GM12878 (cell line): ENCODE results near the gene SLC9A7. TPM values are rescaled to one million over a fixed set of nuclear protein-coding genes. Genes with fewer than 3 reads are reported as not detected.

Experiments used
- ATAC-seq: fragments of 200-7000 bp; cut with Tn5 transposase; 3 replicates; pipeline ENCODE4 v1.9.1; 2020; ENCODE audit warnings: mild to moderate bottlenecking, moderate library complexity
- BruUV-seq: library from RNA; stranded (reverse); fragments of 400-500 nt; replicated peaks from 2 replicates; lab custom pipeline; 2021; lab: Mats Ljungman, UMichigan
- CTCF ChIA-PET: fragments of 300-600 bp; sonication (Branson Sonifier 250); formaldehyde crosslinking; extraction: SDS; loops from one replicate; lab custom pipeline; 2021; ENCODE audit warnings: inconsistent platforms; lab: Yijun Ruan, JAX
- POLR2A ChIA-PET: fragments of 350-600 bp; formaldehyde crosslinking; extraction: SDS; loops from one replicate; lab custom pipeline; 2021; ENCODE audit warnings: inconsistent platforms; lab: Charles Lee
- RAD21 ChIA-PET: fragments of 300-600 bp; sonication (Branson Sonifier 250); formaldehyde crosslinking; loops from one replicate; lab custom pipeline; 2023; ENCODE audit warnings: antibody characterized with exemption; ENCODE audit not compliant: unreplicated experiment; lab: Charles Lee
- SMC1A ChIA-PET: fragments of 300-600 bp; sonication (Branson Sonifier 250); formaldehyde crosslinking; loops from one replicate; lab custom pipeline; 2023; ENCODE audit not compliant: unreplicated experiment, uncharacterized antibody; lab: Charles Lee
- DNase-seq: peaks from one replicate; pipeline ENCODE4 v3.0.0-alpha.2; 2011; ENCODE audit warnings: low read depth, low spot score
- FAIRE-seq: peaks from 3 replicates; lab custom pipeline; 2011; peaks lifted over from hg19 to GRCh38; lab: Jason Lieb, UNC
- H2AFZ ChIP-seq: 2 replicates; pipeline ENCODE4 v1.6.0; 2011; ENCODE audit warnings: low read depth, low read length, control low read depth; ENCODE audit not compliant: control insufficient read depth
- H3K27ac ChIP-seq: 2 replicates; pipeline ENCODE4 v1.5.1; 2011; ENCODE audit warnings: control low read depth; ENCODE audit not compliant: control insufficient read depth, insufficient read depth
- H3K27me3 ChIP-seq, 2 experiments: replicated peaks in 1 of 2; 2 replicates each; pipeline versions ENCODE4 v1.6.0 to v1.6.1; 2011; ENCODE audit warnings: low read length in 1 of 2; ENCODE audit not compliant: control insufficient read depth in 2 of 2, insufficient read depth in 2 of 2
- H3K36me3 ChIP-seq, 2 experiments: 2 replicates each; pipeline ENCODE4 v1.5.1; 2011; ENCODE audit warnings: low read length in 1 of 2; ENCODE audit not compliant: control insufficient read depth in 2 of 2, insufficient read depth in 2 of 2
- H3K4me1 ChIP-seq: 2 replicates; pipeline ENCODE4 v1.6.1; 2011; ENCODE audit warnings: mild to moderate bottlenecking, low read length, moderate library complexity, mixed read lengths; ENCODE audit not compliant: control insufficient read depth, insufficient read depth
- H3K4me2 ChIP-seq: 2 replicates; pipeline ENCODE4 v1.6.0; 2011; ENCODE audit warnings: control low read depth; ENCODE audit not compliant: control insufficient read depth, insufficient read depth
- H3K4me3 ChIP-seq: fragments of 200-600 bp; sonication (generic); 2 replicates; pipeline ENCODE4 v1.5.1; 2016
- H3K79me2 ChIP-seq: 2 replicates; pipeline ENCODE4 v1.6.0; 2011; ENCODE audit warnings: low read length; ENCODE audit not compliant: control insufficient read depth, insufficient read depth
- H3K9ac ChIP-seq: 2 replicates; pipeline ENCODE4 v1.8.0; 2011; ENCODE audit warnings: low read length, control low read depth, mixed read lengths; ENCODE audit not compliant: control insufficient read depth, insufficient read depth
- H3K9me3 ChIP-seq: replicated peaks from 3 replicates; pipeline ENCODE4 v1.5.1; 2011; ENCODE audit warnings: mild to moderate bottlenecking, low read length; ENCODE audit not compliant: control insufficient read depth, insufficient read depth
- H4K20me1 ChIP-seq: 2 replicates; pipeline ENCODE4 v1.6.0; 2011; ENCODE audit not compliant: control insufficient read depth, insufficient read depth
- ATF7 ChIP-seq: fragments of 450-650 bp; IDR thresholded peaks from 2 replicates; pipeline ENCODE4 v1.6.1; 2016; ENCODE audit warnings: low read depth, mild to moderate bottlenecking
- BHLHE40 ChIP-seq, 2 experiments: fragments of 450-650 bp in 1 of 2; IDR thresholded peaks; 2 replicates each; pipeline ENCODE4 v1.6.1; 2011 to 2017; ENCODE audit warnings: low read depth in 2 of 2, borderline replicate concordance in 1 of 2, improper control_type of control experiment in 1 of 2, low read length in 1 of 2, mild to moderate bottlenecking in 1 of 2
- HDAC6 ChIP-seq: fragments of 200-600 bp; sonication (generic); IDR thresholded peaks from one replicate; pipeline ENCODE4 v1.8.0; 2017; ENCODE audit warnings: antibody characterized with exemption; ENCODE audit not compliant: unreplicated experiment
- IKZF1 ChIP-seq: fragments of 450-650 bp; conservative IDR thresholded peaks from 2 replicates; pipeline ENCODE4 v1.6.1; 2017; ENCODE audit warnings: antibody characterized with exemption, mild to moderate bottlenecking
- JUNB ChIP-seq: IDR thresholded peaks from 2 replicates; pipeline ENCODE4 v1.6.1; 2016; ENCODE audit warnings: antibody characterized with exemption, mild to moderate bottlenecking
- JUND ChIP-seq: IDR thresholded peaks from 2 replicates; pipeline ENCODE4 v1.6.1; 2012; ENCODE audit warnings: low read depth, mild to moderate bottlenecking, low read length, improper control_type of control experiment, moderate library complexity
- MEF2A ChIP-seq: IDR thresholded peaks from 2 replicates; pipeline ENCODE4 v1.6.1; 2011; ENCODE audit warnings: low read depth, mild to moderate bottlenecking, low read length, moderate library complexity; ENCODE audit not compliant: insufficient read depth
- NFIC ChIP-seq: IDR thresholded peaks from 2 replicates; pipeline ENCODE4 v1.6.1; 2012; ENCODE audit warnings: low read depth, mild to moderate bottlenecking, inconsistent platforms, low read length, moderate library complexity
- NFXL1 ChIP-seq: fragments of 450-650 bp; IDR thresholded peaks from 2 replicates; pipeline ENCODE4 v1.6.1; 2017; ENCODE audit warnings: antibody characterized with exemption, mild to moderate bottlenecking, borderline replicate concordance
- PAX8 ChIP-seq: fragments of 450-650 bp; IDR thresholded peaks from 2 replicates; pipeline ENCODE4 v1.6.1; 2017; ENCODE audit warnings: mild to moderate bottlenecking, moderate library complexity
- PML ChIP-seq: IDR thresholded peaks from 2 replicates; pipeline ENCODE4 v1.6.1; 2012; ENCODE audit warnings: low read length, inconsistent platforms
- POLR2AphosphoS2 ChIP-seq: IDR thresholded peaks from 2 replicates; pipeline ENCODE4 v1.6.1; 2011; ENCODE audit warnings: low read depth, mild to moderate bottlenecking, low read length, improper control_type of control experiment, moderate library complexity
- RB1 ChIP-seq: fragments of 450-650 bp; formaldehyde crosslinking; IDR thresholded peaks from 2 replicates; pipeline ENCODE4 v1.6.1; 2017; ENCODE audit warnings: mild to moderate bottlenecking, borderline replicate concordance
- RBBP5 ChIP-seq: fragments of 200-600 bp; sonication (generic); conservative IDR thresholded peaks from 2 replicates; pipeline ENCODE4 v1.6.1; 2016
- TCF3 ChIP-seq: IDR thresholded peaks from 2 replicates; pipeline ENCODE4 v1.6.1; 2012; ENCODE audit warnings: low read depth, mild to moderate bottlenecking, low read length, borderline replicate concordance; ENCODE audit not compliant: insufficient read depth
- USF2 ChIP-seq: IDR thresholded peaks from 2 replicates; pipeline ENCODE4 v1.6.1; 2011; ENCODE audit warnings: low read depth, low read length, improper control_type of control experiment, borderline replicate concordance
- ZNF207 ChIP-seq: fragments of 450-650 bp; IDR thresholded peaks from 2 replicates; pipeline ENCODE4 v1.6.1; 2014; ENCODE audit warnings: antibody characterized with exemption, mild to moderate bottlenecking, borderline replicate concordance
- WGBS: methylation state at CpG from one replicate; pipeline ENCODE4 v1.1.6; 2016; ENCODE audit warnings: low lambda C conversion rate; ENCODE audit not compliant: insufficient replicate concordance, insufficient coverage; ENCODE audit errors: missing lambda C conversion rate; 5-methylcytosine and 5-hydroxymethylcytosine counted together
- in situ Hi-C: fragments of 300-500 bp; cut with MboI; formaldehyde crosslinking; loops from 9 replicates; pipeline ENCODE4 v1.14.3; 2018; ENCODE audit warnings: mixed read lengths
- intact Hi-C: fragments of 100-400 bp; cut with micrococcal nuclease; formaldehyde crosslinking; loops from one replicate; pipeline ENCODE4 v1.14.2; 2022; ENCODE audit not compliant: unreplicated experiment
- polyA plus RNA-seq, 11 experiments: library from polyadenylated mRNA; depleted of rRNA in 4 of 11; unstranded in 6 of 11; stranded (reverse) in 5 of 11; fragments of >200 nt; fragmentation: Nextera tagmentation in 4 of 11; fragmentation: Illumina TruSeq in 1 of 11; extraction: Ambion mirVana in 4 of 11; extraction: Trizol in 1 of 11; gene quantifications; 1 replicate in 1 of 11; 2 replicates in 10 of 11; pipeline versions ENCODE4 v1.2.1 to v1.2.3, GENCODE V29; 2011 to 2016; ENCODE audit warnings: inconsistent platforms in 2 of 11, missing spikeins in 2 of 11, low read depth in 1 of 11
- total RNA-seq, 4 experiments: library from RNA; depleted of rRNA in 3 of 4; stranded (reverse); fragments of >200 nt in 3 of 4; fragmentation: Illumina TruSeq in 1 of 4; extraction: Trizol in 1 of 4; gene quantifications; 2 replicates each; pipeline versions ENCODE4 v1.2.1 to v1.2.3, GENCODE V29; 2013 to 2021
- TF ChIP-seq, protein P1 (sequence below): IDR thresholded peaks from 2 replicates; pipeline ENCODE4 v1.6.1; 2012; ENCODE audit warnings: low read depth, low read length, improper control_type of control experiment
- TF ChIP-seq, protein P2 (sequence below): fragments of 450-650 bp; IDR thresholded peaks from 2 replicates; pipeline ENCODE4 v1.6.1; 2017; ENCODE audit warnings: low read depth, mild to moderate bottlenecking, moderate library complexity
- TF ChIP-seq, protein P3 (sequence below): fragments of 450-650 bp; IDR thresholded peaks from 2 replicates; pipeline ENCODE4 v1.6.1; 2017; ENCODE audit warnings: mild to moderate bottlenecking, low read depth, inconsistent platforms; ENCODE audit not compliant: poor library complexity, severe bottlenecking

Gene SLC9A7
- total and polyA plus RNA-seq, 10 of the 15 experiments (the other 5 are each of a cell fraction or from before 2014, with no cell fraction given): 5.0 to 62.8 (median 30.5) TPM

DNA sequence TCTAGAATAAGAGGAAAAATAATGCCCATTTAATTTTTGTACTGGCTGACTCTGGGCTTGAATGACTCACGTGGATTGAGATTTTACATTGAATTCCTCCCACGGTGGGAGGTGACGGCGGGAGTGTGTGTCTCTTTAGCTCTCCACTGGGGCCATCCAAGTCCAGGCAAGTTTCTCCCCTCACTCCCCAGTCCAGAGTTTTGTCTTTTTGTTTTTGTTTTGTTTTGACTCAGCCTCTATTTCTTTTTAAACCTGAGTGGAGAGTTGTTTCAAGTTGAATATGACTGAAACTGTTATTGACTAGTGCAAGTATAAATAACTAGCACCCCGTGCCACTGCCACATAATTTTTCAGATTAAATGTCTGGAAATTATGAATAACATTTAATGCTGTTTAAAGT lies 171.8 kb downstream of the SLC9A7 start:
- Histone ChIP-seq H3K36me3 (no peaks in the 10 kb centered on the region; a peak in 1 of 4 replicates), H3K9me3 (no peaks in the 10 kb centered on the region; the same call in 2 of the 3 replicates), H3K27me3 (no peaks in the 10 kb centered on the region), H3K4me1 (peaks cover 21% of the 10 kb centered on the region), H3K27ac (peak overlapping the region; percentile 43; the same call in 1 of the 2 replicates), H4K20me1 (no peaks in the 10 kb centered on the region; the same call in 1 of the 2 replicates), H3K4me3 (no peak overlapping the region), H3K9ac (no peak overlapping the region), H3K4me2 (peak overlapping the region; percentile 62; the same call in 1 of the 2 replicates), H2AFZ (no peak overlapping the region), H3K79me2 (peaks cover 15% of the 10 kb centered on the region)
- intact Hi-C loops: no loop called here
- FAIRE-seq: peak; percentile 23
- ATAC-seq: peak; percentile 86
- RAD21 ChIA-PET: interaction anchor here (0.8 to 3.6 kb wide), 10 partner anchors 10 to 207 kb away, joined by 3 to 22 read pairs (median 5); no protein-coding TSS in a partner anchor
- POLR2A ChIA-PET: interaction anchor here (1.1 to 2.1 kb wide), 5 partner anchors 11 to 49 kb away, joined by 3 to 8 read pairs (median 4); no protein-coding TSS in a partner anchor
- SMC1A ChIA-PET: interaction anchor here (0.7 to 3.2 kb wide), 11 partner anchors 8 to 96 kb away, joined by 3 to 16 read pairs (median 8); no protein-coding TSS in a partner anchor
- under 1% methylated on average over 5 of the region's 5 CpGs for WGBS
- BruUV-seq: no TSS peak
- DNase-seq: peak; percentile 55
- in situ Hi-C loops: no loop called here
- CTCF ChIA-PET: interaction anchor here (1.1 to 3.4 kb wide), 4 partner anchors 10 to 106 kb away, joined by 4 to 19 read pairs (median 8); no protein-coding TSS in a partner anchor
- TF ChIP-seq, protein P1, sequence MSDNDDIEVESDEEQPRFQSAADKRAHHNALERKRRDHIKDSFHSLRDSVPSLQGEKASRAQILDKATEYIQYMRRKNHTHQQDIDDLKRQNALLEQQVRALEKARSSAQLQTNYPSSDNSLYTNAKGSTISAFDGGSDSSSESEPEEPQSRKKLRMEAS: no peak
- TF ChIP-seq NFXL1: no peak
- TF ChIP-seq RBBP5: no peak
- peak; percentile 32; the same call in 1 of the 2 replicates for TF ChIP-seq IKZF1
- TF ChIP-seq PML: no peak; the same call in 1 of the 2 replicates
- TF ChIP-seq BHLHE40 (IDR thresholded peaks at IDR 0.05; ENCODE audit: borderline replicate concordance in 1 of 2, low read depth in 2 of 2, low read length in 1 of 2): peak; percentile 51 to 54; a peak in 3 of 4 replicates
- no peak for TF ChIP-seq ZNF207
- TF ChIP-seq USF2: no peak
- TF ChIP-seq JUND: peak; percentile 82
- TF ChIP-seq TCF3: no peak
- TF ChIP-seq, protein P2, sequence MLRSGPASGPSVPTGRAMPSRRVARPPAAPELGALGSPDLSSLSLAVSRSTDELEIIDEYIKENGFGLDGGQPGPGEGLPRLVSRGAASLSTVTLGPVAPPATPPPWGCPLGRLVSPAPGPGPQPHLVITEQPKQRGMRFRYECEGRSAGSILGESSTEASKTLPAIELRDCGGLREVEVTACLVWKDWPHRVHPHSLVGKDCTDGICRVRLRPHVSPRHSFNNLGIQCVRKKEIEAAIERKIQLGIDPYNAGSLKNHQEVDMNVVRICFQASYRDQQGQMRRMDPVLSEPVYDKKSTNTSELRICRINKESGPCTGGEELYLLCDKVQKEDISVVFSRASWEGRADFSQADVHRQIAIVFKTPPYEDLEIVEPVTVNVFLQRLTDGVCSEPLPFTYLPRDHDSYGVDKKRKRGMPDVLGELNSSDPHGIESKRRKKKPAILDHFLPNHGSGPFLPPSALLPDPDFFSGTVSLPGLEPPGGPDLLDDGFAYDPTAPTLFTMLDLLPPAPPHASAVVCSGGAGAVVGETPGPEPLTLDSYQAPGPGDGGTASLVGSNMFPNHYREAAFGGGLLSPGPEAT: peak; percentile 61; the same call in 1 of the 2 replicates
- TF ChIP-seq HDAC6: no peak
- TF ChIP-seq RB1: no peak
- no peak for TF ChIP-seq POLR2AphosphoS2
- peak; percentile 37; the same call in 1 of the 2 replicates for TF ChIP-seq ATF7
- TF ChIP-seq MEF2A: peak; percentile 71; the same call in 1 of the 2 replicates
- peak; percentile 85 for TF ChIP-seq JUNB
- no peak for TF ChIP-seq PAX8
- TF ChIP-seq, protein P3, sequence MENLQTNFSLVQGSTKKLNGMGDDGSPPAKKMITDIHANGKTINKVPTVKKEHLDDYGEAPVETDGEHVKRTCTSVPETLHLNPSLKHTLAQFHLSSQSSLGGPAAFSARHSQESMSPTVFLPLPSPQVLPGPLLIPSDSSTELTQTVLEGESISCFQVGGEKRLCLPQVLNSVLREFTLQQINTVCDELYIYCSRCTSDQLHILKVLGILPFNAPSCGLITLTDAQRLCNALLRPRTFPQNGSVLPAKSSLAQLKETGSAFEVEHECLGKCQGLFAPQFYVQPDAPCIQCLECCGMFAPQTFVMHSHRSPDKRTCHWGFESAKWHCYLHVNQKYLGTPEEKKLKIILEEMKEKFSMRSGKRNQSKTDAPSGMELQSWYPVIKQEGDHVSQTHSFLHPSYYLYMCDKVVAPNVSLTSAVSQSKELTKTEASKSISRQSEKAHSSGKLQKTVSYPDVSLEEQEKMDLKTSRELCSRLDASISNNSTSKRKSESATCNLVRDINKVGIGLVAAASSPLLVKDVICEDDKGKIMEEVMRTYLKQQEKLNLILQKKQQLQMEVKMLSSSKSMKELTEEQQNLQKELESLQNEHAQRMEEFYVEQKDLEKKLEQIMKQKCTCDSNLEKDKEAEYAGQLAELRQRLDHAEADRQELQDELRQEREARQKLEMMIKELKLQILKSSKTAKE: peak; percentile 67
- TF ChIP-seq NFIC: peak; percentile 45; the same call in 1 of the 2 replicates
